Fibroblast of lung (primary cell): ENCODE data around the gene FBXL13.

Experiments
- CTCF ChIP-seq, 2 donors: IDR thresholded peaks in 1 of 2; conservative IDR thresholded peaks in 1 of 2; 1 replicate in 1 of 2; 2 replicates in 1 of 2; pipeline ENCODE4 v1.5.1; 2011 to 2012; ENCODE audit warnings: low read length in 2 of 2, control low read depth in 1 of 2, inconsistent platforms in 1 of 2, low read depth in 1 of 2, mild to moderate bottlenecking in 1 of 2
- EZH2 ChIP-seq: IDR thresholded peaks from 2 replicates; pipeline ENCODE4 v1.5.1; 2012; ENCODE audit warnings: low read length, control low read depth, mild to moderate bottlenecking; ENCODE audit errors: missing control alignments

- TF ChIP-seq CTCF (conservative IDR thresholded peaks at IDR 0.05 in 1 of 2, IDR thresholded peaks at IDR 0.05 in 1 of 2; ENCODE audit: low read depth in 1 of 2, low read length in 2 of 2) (no peak), EZH2 (no peak)
Measured at GRCh38 chr7:103113164-103113563, 38.6 kb upstream of the FBXL13 start.
